ENCODE data around the gene TMCC1.
"Not testable (repeated sequence)": the region's sequence is repeated elsewhere in the genome, so short reads cannot be mapped to it uniquely, and the experiment has no call there.

Gene TMCC1

DNA sequence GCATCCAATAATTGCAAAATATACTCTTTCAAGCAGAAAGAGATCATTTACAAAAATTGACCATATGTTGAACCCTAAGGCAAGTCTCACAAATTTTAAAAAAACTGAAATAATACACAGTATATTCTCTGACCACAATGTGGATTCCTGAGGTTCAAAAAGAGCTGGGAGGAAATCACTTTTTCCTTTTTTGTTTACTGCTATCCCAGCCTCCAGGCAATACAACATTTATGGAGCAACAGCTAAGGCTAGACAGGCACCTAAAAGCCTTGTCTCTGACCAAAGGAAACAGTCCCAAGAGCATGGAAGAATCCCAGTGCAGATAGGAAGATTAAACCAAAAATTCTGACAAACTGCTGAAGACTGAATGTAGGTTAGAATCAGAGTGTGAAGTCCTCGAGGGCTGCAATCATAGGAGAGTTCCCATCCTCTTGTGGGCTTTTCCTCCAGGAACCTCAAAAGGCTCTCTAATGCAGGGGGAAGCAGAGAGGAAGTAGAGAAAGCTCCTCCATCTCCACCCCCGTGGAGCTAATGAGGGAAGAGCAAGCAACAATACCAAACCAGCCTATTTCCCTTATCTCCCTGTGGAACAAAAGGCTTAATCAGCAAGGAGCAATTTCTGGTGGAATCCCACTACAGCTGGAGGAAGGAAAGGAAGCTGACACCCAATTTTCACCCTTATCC lies 57.0 kb downstream of the TMCC1 start:
- TF ChIP-seq CTCF (IDR thresholded peaks at IDR 0.05; ENCODE audit: low read depth, low read length, missing control alignments): no peak
- DNase-seq (ENCODE audit: low read depth): no peak
- H3K4me3 ChIP-seq (ENCODE audit: low read depth, low read length): no peak overlapping the region

GRCh38 chr3:129835198-129835597 lies 58.3 kb downstream of the TMCC1 start:
- no peak for TF ChIP-seq CTCF (IDR thresholded peaks at IDR 0.05; ENCODE audit: low read depth, low read length, missing control alignments)
- DNase-seq (ENCODE audit: low read depth): no peak
- no peak overlapping the region for H3K4me3 ChIP-seq (ENCODE audit: low read depth, low read length)

GRCh38 chr3:129834580-129834979 lies 58.9 kb downstream of the TMCC1 start:
- H3K4me3 ChIP-seq (ENCODE audit: low read depth, low read length): no peak overlapping the region
- DNase-seq (ENCODE audit: low read depth): no peak
- TF ChIP-seq CTCF (IDR thresholded peaks at IDR 0.05; ENCODE audit: low read depth, low read length, missing control alignments): no peak

DNA sequence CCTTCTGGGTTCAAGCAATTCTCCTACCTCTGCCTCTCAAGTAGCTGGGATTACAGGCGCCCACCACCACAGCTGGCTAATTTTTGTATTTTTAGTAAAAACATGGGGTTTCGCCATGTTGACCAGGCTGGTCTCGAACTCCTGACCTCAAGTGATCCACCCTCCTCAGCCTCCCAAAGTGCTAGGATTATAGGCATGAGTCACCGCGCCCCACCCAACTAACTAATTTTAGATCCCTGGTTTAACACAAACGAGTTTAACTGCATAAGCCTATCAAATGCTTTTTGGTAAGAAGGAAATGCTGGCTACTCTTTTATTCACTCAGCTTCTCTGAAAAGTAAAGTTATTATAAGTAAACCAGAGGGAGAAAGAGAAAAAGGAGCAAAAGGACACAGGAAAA lies 61.6 kb downstream of the TMCC1 start:
- H3K4me3 ChIP-seq (ENCODE audit: low read depth, low read length); DNase-seq (ENCODE audit: low read depth): not testable (repeated sequence)

DNA sequence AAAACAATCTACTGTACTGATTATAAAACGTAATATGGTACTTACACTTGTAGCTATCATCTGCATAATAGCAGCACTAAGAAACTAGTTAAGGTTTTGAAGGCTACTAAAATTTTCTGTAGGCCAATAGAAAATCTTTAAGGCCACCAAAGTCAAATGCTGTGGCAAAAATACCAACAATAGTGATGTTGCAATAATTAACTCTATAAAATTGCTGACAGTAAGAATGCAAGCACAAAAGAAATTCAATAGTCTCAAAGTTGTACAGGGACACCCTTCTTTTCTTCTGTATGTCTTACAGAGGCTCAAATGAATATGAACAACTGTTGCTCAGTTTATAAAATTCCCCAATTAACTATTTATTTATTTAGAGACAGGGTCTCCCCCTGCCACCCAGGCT lies 62.0 kb downstream of the TMCC1 start:
- no peak overlapping the region for H3K4me3 ChIP-seq (ENCODE audit: low read depth, low read length)
- no peak for TF ChIP-seq CTCF (IDR thresholded peaks at IDR 0.05; ENCODE audit: low read depth, low read length, missing control alignments)
- DNase-seq (ENCODE audit: low read depth): no peak

DNA sequence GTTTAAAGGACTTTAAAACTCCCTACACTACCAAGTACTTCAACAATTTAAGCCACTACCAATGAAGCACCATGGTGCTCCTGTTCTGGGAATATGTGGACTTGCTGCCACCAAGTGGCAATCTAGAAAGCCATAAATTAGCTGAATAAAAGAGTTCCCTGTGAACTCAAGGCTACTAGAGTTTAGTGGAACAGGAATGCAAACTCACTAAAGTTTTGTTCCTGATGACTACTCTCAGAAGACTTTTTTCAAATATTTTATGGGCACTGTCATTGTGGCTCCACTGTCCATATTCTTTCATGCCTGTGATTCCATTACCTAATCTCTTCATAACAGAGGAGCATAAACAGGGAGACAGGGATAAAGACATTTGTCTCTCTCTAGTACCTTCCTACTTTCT lies 63.9 kb downstream of the TMCC1 start:
- DNase-seq (ENCODE audit: low read depth): peak; percentile 26
- H3K4me3 ChIP-seq (ENCODE audit: low read depth, low read length): no peak overlapping the region
- peak; percentile 36 for TF ChIP-seq CTCF (IDR thresholded peaks at IDR 0.05; ENCODE audit: low read depth, low read length, missing control alignments)

DNA sequence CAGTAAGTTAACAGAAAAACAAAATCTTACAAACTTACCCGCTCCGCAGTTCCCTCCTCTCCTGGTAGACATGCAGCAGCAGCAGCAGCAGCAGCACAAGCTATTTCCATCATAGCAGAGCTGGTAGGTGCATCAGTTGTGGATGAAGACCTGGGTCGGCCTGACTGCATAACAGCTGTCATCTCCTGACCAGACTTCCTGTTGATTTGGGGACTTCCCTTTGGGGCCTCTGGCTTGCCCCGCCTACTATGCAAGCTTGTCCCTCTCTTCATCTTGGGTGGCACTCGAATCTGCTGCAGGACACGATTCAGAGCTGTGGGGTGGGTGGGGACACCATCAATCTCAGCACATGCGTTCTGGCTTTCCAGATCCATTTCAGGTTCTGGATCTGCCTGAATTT lies 65.7 kb downstream of the TMCC1 start:
- TF ChIP-seq CTCF (IDR thresholded peaks at IDR 0.05; ENCODE audit: low read depth, low read length, missing control alignments): no peak
- peak; percentile 27 for DNase-seq (ENCODE audit: low read depth)
- no peak overlapping the region for H3K4me3 ChIP-seq (ENCODE audit: low read depth, low read length)
